Measurements from ENCODE around the gene SLC4A9.

Gene SLC4A9

DNA sequence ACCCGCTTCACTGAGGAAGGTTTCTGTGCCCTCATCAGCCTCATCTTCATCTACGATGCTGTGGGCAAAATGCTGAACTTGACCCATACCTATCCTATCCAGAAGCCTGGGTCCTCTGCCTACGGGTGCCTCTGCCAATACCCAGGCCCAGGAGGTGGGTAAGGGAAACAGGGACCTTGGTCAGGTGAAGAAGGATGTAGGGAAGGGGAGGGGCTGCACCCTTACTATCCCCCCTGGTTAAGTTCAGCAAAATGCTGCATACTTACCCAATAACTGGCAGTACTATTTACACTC is 4.4 kb downstream of the SLC4A9 start:
- no peaks in the 10 kb centered on the region for H3K36me3 ChIP-seq (ENCODE audit: control insufficient read depth in 1 of 2, insufficient read depth in 2 of 2, low read depth in 1 of 2, low read length in 2 of 2)
- no peak overlapping the region for H3K23ac ChIP-seq (ENCODE audit: low read length in 2 of 2)
- no peak overlapping the region for H3K14ac ChIP-seq (ENCODE audit: low read length in 2 of 2)
- H3K9ac ChIP-seq (ENCODE audit: low read length) = no peak overlapping the region
- no peaks in the 10 kb centered on the region for H3K9me3 ChIP-seq (ENCODE audit: control insufficient read depth, low read length)
- no peak overlapping the region for H2BK120ac ChIP-seq (ENCODE audit: low read depth, low read length)
- H2AK5ac ChIP-seq (ENCODE audit: low read length, severe bottlenecking) = no peak overlapping the region
- peaks cover 8% of the 10 kb centered on the region for H3K4me1 ChIP-seq (ENCODE audit: control insufficient read depth, insufficient read depth, low read depth, low read length)
- no peak overlapping the region for H4K91ac ChIP-seq (ENCODE audit: low read length)
- no peak overlapping the region for H2BK15ac ChIP-seq (ENCODE audit: low read depth, poor library complexity, severe bottlenecking)
- H2BK12ac ChIP-seq (ENCODE audit: low read length in 2 of 2) = no peak overlapping the region
- peaks cover 0 to 5% of the 10 kb centered on the region in 2 experiments for H3K27me3 ChIP-seq (ENCODE audit: control insufficient read depth in 1 of 2, insufficient read depth in 1 of 2, low read length in 2 of 2)
- H3K27ac ChIP-seq (ENCODE audit: low read length, poor library complexity, severe bottlenecking) = no peak overlapping the region
- H2AFZ ChIP-seq (ENCODE audit: low read depth, low read length) = no peak overlapping the region
- 100% methylated on average over 2 of the region's 3 CpGs for WGBS
- no peak for DNase-seq
- peak overlapping the region in 1 of 2 experiments; percentile 24 for H3K4ac ChIP-seq (ENCODE audit: low read depth in 1 of 2, low read length in 2 of 2)
- no peak overlapping the region for H4K8ac ChIP-seq (ENCODE audit: low read length)
- H3K4me3 ChIP-seq (ENCODE audit: insufficient read depth in 1 of 2, low read depth in 1 of 2, low read length in 2 of 2) = no peak overlapping the region
- H2BK5ac ChIP-seq (ENCODE audit: low read depth, low read length, poor library complexity, severe bottlenecking) = no peak overlapping the region
- no peak overlapping the region for H3K4me2 ChIP-seq (ENCODE audit: low read length, poor library complexity, severe bottlenecking)
- H3K18ac ChIP-seq (ENCODE audit: low read depth in 1 of 2, low read length in 2 of 2) = no peak overlapping the region
- no peaks in the 10 kb centered on the region for H3K79me1 ChIP-seq (replicated peaks; ENCODE audit: low read length, poor library complexity, severe bottlenecking)

GRCh38 chr5:140365282-140365681 is 5.3 kb downstream of the SLC4A9 start:
- H3K14ac ChIP-seq (ENCODE audit: low read length in 2 of 2) = no peak overlapping the region
- no peak overlapping the region for H3K4ac ChIP-seq (ENCODE audit: low read depth in 1 of 2, low read length in 2 of 2)
- H3K4me1 ChIP-seq (ENCODE audit: control insufficient read depth, insufficient read depth, low read depth, low read length) = peaks cover 8% of the 10 kb centered on the region

GRCh38 chr5:140365941-140366340 is 5.9 kb downstream of the SLC4A9 start:
- Histone ChIP-seq H2BK15ac (ENCODE audit: low read depth, poor library complexity, severe bottlenecking) (no peak overlapping the region), H3K14ac (ENCODE audit: low read length in 2 of 2) (no peak overlapping the region), H2AK5ac (ENCODE audit: low read length, severe bottlenecking) (no peak overlapping the region), H3K79me1 (replicated peaks; ENCODE audit: low read length, poor library complexity, severe bottlenecking) (no peaks in the 10 kb centered on the region), H3K27ac (ENCODE audit: low read length, poor library complexity, severe bottlenecking) (no peak overlapping the region), H3K18ac (ENCODE audit: low read depth in 1 of 2, low read length in 2 of 2) (no peak overlapping the region), H3K4me1 (ENCODE audit: control insufficient read depth, insufficient read depth, low read depth, low read length) (peaks cover 8% of the 10 kb centered on the region), H2BK12ac (ENCODE audit: low read length in 2 of 2) (no peak overlapping the region), H3K23ac (ENCODE audit: low read length in 2 of 2) (no peak overlapping the region), H3K4me2 (ENCODE audit: low read length, poor library complexity, severe bottlenecking) (no peak overlapping the region), H3K36me3 (ENCODE audit: control insufficient read depth in 1 of 2, insufficient read depth in 2 of 2, low read depth in 1 of 2, low read length in 2 of 2) (no peaks in the 10 kb centered on the region), H3K27me3 (ENCODE audit: control insufficient read depth in 1 of 2, insufficient read depth in 1 of 2, low read length in 2 of 2) (peaks cover 0 to 5% of the 10 kb centered on the region in 2 experiments), H4K8ac (ENCODE audit: low read length) (no peak overlapping the region), H2BK5ac (ENCODE audit: low read depth, low read length, poor library complexity, severe bottlenecking) (no peak overlapping the region), H2AFZ (ENCODE audit: low read depth, low read length) (no peak overlapping the region), H3K9me3 (ENCODE audit: control insufficient read depth, low read length) (no peaks in the 10 kb centered on the region), H4K91ac (ENCODE audit: low read length) (no peak overlapping the region), H3K4ac (ENCODE audit: low read depth in 1 of 2, low read length in 2 of 2) (no peak overlapping the region), H3K4me3 (ENCODE audit: insufficient read depth in 1 of 2, low read depth in 1 of 2, low read length in 2 of 2) (no peak overlapping the region), H3K9ac (ENCODE audit: low read length) (no peak overlapping the region), H2BK120ac (ENCODE audit: low read depth, low read length) (no peak overlapping the region)
- 90% methylated on average over 4 of the region's 4 CpGs for WGBS
- no peak for DNase-seq

More at GRCh38 chr5:140365282-140365681, 5.3 kb downstream of the SLC4A9 start:
- Histone ChIP-seq H2AFZ (ENCODE audit: low read depth, low read length) (no peak overlapping the region), H2BK5ac (ENCODE audit: low read depth, low read length, poor library complexity, severe bottlenecking) (no peak overlapping the region), H3K4me3 (ENCODE audit: insufficient read depth in 1 of 2, low read depth in 1 of 2, low read length in 2 of 2) (no peak overlapping the region), H3K18ac (ENCODE audit: low read depth in 1 of 2, low read length in 2 of 2) (no peak overlapping the region), H4K91ac (ENCODE audit: low read length) (no peak overlapping the region), H3K23ac (ENCODE audit: low read length in 2 of 2) (no peak overlapping the region), H3K27ac (ENCODE audit: low read length, poor library complexity, severe bottlenecking) (no peak overlapping the region), H3K79me1 (replicated peaks; ENCODE audit: low read length, poor library complexity, severe bottlenecking) (no peaks in the 10 kb centered on the region), H3K9me3 (ENCODE audit: control insufficient read depth, low read length) (no peaks in the 10 kb centered on the region), H2BK12ac (ENCODE audit: low read length in 2 of 2) (no peak overlapping the region), H4K8ac (ENCODE audit: low read length) (no peak overlapping the region), H3K4me2 (ENCODE audit: low read length, poor library complexity, severe bottlenecking) (no peak overlapping the region), H2BK120ac (ENCODE audit: low read depth, low read length) (no peak overlapping the region), H2BK15ac (ENCODE audit: low read depth, poor library complexity, severe bottlenecking) (no peak overlapping the region), H3K9ac (ENCODE audit: low read length) (no peak overlapping the region), H3K27me3 (ENCODE audit: control insufficient read depth in 1 of 2, insufficient read depth in 1 of 2, low read length in 2 of 2) (peaks cover 0 to 5% of the 10 kb centered on the region in 2 experiments), H2AK5ac (ENCODE audit: low read length, severe bottlenecking) (no peak overlapping the region), H3K36me3 (ENCODE audit: control insufficient read depth in 1 of 2, insufficient read depth in 2 of 2, low read depth in 1 of 2, low read length in 2 of 2) (no peaks in the 10 kb centered on the region)
- no peak for DNase-seq
- 74% methylated on average over 3 of the region's 3 CpGs for WGBS

DNA sequence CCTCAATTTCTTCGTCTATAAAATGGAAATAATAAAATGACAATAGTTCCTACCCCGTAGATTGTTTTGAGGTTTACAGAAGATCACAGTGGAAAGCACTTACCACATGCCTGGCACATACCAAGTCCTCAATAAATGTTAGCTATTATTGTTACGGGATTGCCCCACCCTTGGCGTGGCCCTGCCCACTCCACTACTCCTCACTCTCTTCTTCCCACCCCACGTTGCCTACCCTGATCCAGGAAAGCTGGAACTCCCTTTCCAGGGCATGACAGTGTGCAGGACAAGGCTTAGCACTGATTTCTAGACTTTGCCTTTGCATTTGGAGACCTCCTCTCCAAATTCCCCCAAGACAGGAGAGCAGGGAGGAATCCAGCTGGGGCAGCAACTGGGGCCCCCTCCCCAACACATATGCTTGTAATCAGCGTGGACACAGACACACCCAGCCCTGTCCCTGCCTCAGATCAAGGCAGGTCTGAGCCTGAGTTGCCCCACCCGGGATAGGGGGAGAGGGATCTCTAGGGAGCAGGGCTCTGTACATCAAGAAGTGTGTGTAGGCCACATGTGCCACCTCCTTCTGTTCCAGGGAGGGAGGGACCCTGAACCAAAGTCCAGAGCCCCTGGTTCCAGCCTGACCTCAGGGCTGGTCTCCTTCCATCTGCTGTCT is 6.7 kb downstream of the SLC4A9 start:
- no peaks in the 10 kb centered on the region for H3K36me3 ChIP-seq (ENCODE audit: control insufficient read depth in 1 of 2, insufficient read depth in 2 of 2, low read depth in 1 of 2, low read length in 2 of 2)
- no peak overlapping the region for H2AFZ ChIP-seq (ENCODE audit: low read depth, low read length)

More for the DNA sequence above, 6.7 kb downstream of the SLC4A9 start:
- no peak for DNase-seq
- 83% methylated on average over 7 of the region's 7 CpGs for WGBS
- H3K9ac ChIP-seq (ENCODE audit: low read length) = no peak overlapping the region
- H4K8ac ChIP-seq (ENCODE audit: low read length) = no peak overlapping the region
- no peak overlapping the region for H3K14ac ChIP-seq (ENCODE audit: low read length in 2 of 2)
- no peak overlapping the region for H4K91ac ChIP-seq (ENCODE audit: low read length)
- H2BK15ac ChIP-seq (ENCODE audit: low read depth, poor library complexity, severe bottlenecking) = no peak overlapping the region
- H3K18ac ChIP-seq (ENCODE audit: low read depth in 1 of 2, low read length in 2 of 2) = no peak overlapping the region
- no peak overlapping the region for H3K4ac ChIP-seq (ENCODE audit: low read depth in 1 of 2, low read length in 2 of 2)
- H3K27me3 ChIP-seq (ENCODE audit: control insufficient read depth in 1 of 2, insufficient read depth in 1 of 2, low read length in 2 of 2) = peaks cover 0 to 5% of the 10 kb centered on the region in 2 experiments
- no peak overlapping the region for H2BK120ac ChIP-seq (ENCODE audit: low read depth, low read length)
- H3K23ac ChIP-seq (ENCODE audit: low read length in 2 of 2) = no peak overlapping the region
- no peak overlapping the region for H3K4me3 ChIP-seq (ENCODE audit: insufficient read depth in 1 of 2, low read depth in 1 of 2, low read length in 2 of 2)
- H3K4me2 ChIP-seq (ENCODE audit: low read length, poor library complexity, severe bottlenecking) = no peak overlapping the region
- H2AK5ac ChIP-seq (ENCODE audit: low read length, severe bottlenecking) = no peak overlapping the region
- H3K27ac ChIP-seq (ENCODE audit: low read length, poor library complexity, severe bottlenecking) = no peak overlapping the region
- H3K79me1 ChIP-seq (replicated peaks; ENCODE audit: low read length, poor library complexity, severe bottlenecking) = no peaks in the 10 kb centered on the region
- peaks cover 8% of the 10 kb centered on the region for H3K4me1 ChIP-seq (ENCODE audit: control insufficient read depth, insufficient read depth, low read depth, low read length)
- no peaks in the 10 kb centered on the region for H3K9me3 ChIP-seq (ENCODE audit: control insufficient read depth, low read length)
- H2BK5ac ChIP-seq (ENCODE audit: low read depth, low read length, poor library complexity, severe bottlenecking) = no peak overlapping the region
- no peak overlapping the region for H2BK12ac ChIP-seq (ENCODE audit: low read length in 2 of 2)

Data from mesenchymal stem cell (in vitro differentiated cells and primary cell).